ENCODE results near the gene CCDC88B. TPM values are rescaled to one million over a fixed set of nuclear protein-coding genes. Genes with fewer than 3 reads are reported as not detected.
A peak's percentile ranks its signal among the peaks of the same experiment; 100 is the strongest.

CCDC88B gene
- total and polyA plus RNA-seq, 9 of the 15 experiments (the other 6 are each of a cell fraction or from before 2014, with no cell fraction given) = 0.13 to 18.1 (median 7.9) TPM

- no peak for TF ChIP-seq ZNF696 (CRISPR knock-in tag; conservative IDR thresholded peaks at IDR 0.05)
- no peak for TF ChIP-seq ZNF766 (CRISPR knock-in tag; conservative IDR thresholded peaks at IDR 0.05)
- TF ChIP-seq RERE (CRISPR knock-in tag; IDR thresholded peaks at IDR 0.05; ENCODE audit: borderline replicate concordance) = no peak
- no peak for TF ChIP-seq ZNF217 (CRISPR knock-in tag; IDR thresholded peaks at IDR 0.05)
- no peak for TF ChIP-seq TAF1 (IDR thresholded peaks at IDR 0.05; ENCODE audit: control insufficient read depth, extremely low read depth, insufficient read depth, low read length, severe bottlenecking)
- TF ChIP-seq ZZZ3 (IDR thresholded peaks at IDR 0.05) = no peak
- TF ChIP-seq FOXM1 (IDR thresholded peaks at IDR 0.05; ENCODE audit: low read depth) = no peak
- no peak; the same call in 1 of the 2 replicates for TF ChIP-seq FOXM1 (CRISPR knock-in tag; IDR thresholded peaks at IDR 0.05; ENCODE audit: low read depth)
- no peak for TF ChIP-seq NUFIP1 (IDR thresholded peaks at IDR 0.05; ENCODE audit: partially characterized antibody)
- TF ChIP-seq SIN3B (IDR thresholded peaks at IDR 0.05; ENCODE audit: low read depth) = no peak
- no peak for TF ChIP-seq IRF1 (CRISPR knock-in tag; IDR thresholded peaks at IDR 0.05; ENCODE audit: borderline replicate concordance)
- TF ChIP-seq, protein P1, sequence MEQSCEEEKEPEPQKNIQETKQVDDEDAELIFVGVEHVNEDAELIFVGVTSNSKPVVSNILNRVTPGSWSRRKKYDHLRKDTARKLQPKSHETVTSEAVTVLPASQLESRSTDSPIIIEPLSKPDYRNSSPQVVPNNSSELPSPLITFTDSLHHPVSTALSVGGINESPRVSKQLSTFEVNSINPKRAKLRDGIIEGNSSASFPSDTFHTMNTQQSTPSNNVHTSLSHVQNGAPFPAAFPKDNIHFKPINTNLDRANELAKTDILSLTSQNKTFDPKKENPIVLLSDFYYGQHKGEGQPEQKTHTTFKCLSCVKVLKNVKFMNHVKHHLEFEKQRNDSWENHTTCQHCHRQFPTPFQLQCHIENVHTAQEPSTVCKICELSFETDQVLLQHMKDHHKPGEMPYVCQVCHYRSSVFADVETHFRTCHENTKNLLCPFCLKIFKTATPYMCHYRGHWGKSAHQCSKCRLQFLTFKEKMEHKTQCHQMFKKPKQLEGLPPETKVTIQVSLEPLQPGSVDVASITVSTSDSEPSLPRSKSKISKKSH (CRISPR knock-in tag; IDR thresholded peaks at IDR 0.05) = no peak
- no peak for TF ChIP-seq HMG20A (CRISPR knock-in tag; conservative IDR thresholded peaks at IDR 0.05)
- TF ChIP-seq IRF2 (CRISPR knock-in tag; IDR thresholded peaks at IDR 0.05) = no peak
- no peak for TF ChIP-seq ILK (tag; IDR thresholded peaks at IDR 0.05; ENCODE audit: borderline replicate concordance, low read depth)
- TF ChIP-seq ZNF57 (CRISPR knock-in tag; IDR thresholded peaks at IDR 0.05) = no peak
- peak in 1 of 2 experiments; percentile 52; a peak in 1 of 4 replicates for TF ChIP-seq RCOR1 (IDR thresholded peaks at IDR 0.05; ENCODE audit: borderline replicate concordance in 1 of 2, low read depth in 2 of 2, low read length in 2 of 2)
- TF ChIP-seq ZNF311 (CRISPR knock-in tag; IDR thresholded peaks at IDR 0.05) = no peak
- no peak for TF ChIP-seq GTF2E2 (tag; IDR thresholded peaks at IDR 0.05)
- TF ChIP-seq MAFK (IDR thresholded peaks at IDR 0.05; ENCODE audit: low read length) = no peak
- TF ChIP-seq RFX7 (CRISPR knock-in tag; IDR thresholded peaks at IDR 0.05) = no peak
These were observed 2.1 kb downstream of the CCDC88B start (continued) for GRCh38 chr11:64341851-64342791.
